ENCODE measurements around the gene CKB. TPM values are rescaled to one million over a fixed set of nuclear protein-coding genes. Genes with fewer than 3 reads are reported as not detected.

The CKB gene
- 1 to 10 TPM; 7.0 to 8.0 TPM for total RNA-seq
- total RNA-seq = 3.2 to 17.0 reads per million in 2 donors

DNA sequence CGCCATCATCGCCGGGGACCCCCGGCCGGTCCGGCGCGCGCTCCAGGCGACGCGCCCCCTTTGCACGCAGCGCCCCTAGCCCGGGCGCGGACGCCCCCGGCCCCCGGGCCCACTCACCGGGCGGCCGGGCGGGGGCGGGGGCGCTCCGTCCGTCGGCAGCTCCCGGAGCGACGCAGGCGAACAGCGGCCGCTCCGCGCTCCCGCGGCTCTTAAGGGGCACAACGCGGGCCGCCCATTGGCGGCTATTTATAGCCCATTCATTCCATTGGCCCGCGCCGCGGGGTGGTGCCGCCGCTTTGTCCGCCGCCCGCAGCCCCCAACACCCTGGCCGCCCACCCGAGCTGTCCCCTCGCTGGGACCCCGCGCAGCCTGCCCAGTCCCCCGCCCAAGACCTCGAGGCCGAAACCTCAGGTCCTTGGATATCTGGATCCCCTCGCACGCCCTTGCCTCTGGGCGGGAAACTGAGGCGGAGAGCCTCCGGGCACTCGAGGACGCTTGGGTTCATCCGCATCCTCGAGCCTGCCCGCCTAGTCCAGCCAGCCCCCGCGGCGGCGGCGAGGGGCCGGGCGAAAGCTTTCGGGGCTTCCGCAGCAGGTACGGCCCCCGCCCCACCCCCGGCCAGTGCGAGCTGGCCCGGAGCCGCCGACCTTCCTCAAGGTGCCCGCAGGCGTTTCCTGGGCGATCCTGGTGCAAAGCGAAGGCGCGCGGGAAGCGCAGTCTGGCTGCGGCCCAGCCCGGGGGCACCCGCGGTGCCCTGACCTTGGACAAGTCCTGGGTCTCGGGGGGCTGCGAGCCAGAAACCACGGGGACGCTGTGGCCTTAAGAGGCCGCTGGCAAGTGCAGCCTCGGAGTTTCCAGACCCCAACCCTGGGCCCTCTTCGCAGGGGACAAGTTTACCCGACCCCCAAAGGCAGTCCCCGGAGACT lies at the start of gene CKB:
Gene CKB, minus strand, starts transcription at position 182 of the 926 bp plus-strand sequence. CDS start 337 bp downstream, outside the sequence.
- DNase-seq (no peak), ATAC-seq (no peak)
- Mint-ChIP-seq H3K36me3 (ENCODE audit: low read depth) (no peaks in the 10 kb centered on the region), H3K4me3 (peak within 1 kb of the TSS; percentile 63), H3K27me3 (no peaks in the 10 kb centered on the region), H3K4me1 (peaks cover 19% of the 10 kb centered on the region), H3K27ac (no peak within 1 kb of the TSS)
- H3K9me3 ChIP-seq (ENCODE audit: control insufficient read depth, low read length, poor library complexity, severe bottlenecking) = no peaks in the 10 kb centered on the region

DNA sequence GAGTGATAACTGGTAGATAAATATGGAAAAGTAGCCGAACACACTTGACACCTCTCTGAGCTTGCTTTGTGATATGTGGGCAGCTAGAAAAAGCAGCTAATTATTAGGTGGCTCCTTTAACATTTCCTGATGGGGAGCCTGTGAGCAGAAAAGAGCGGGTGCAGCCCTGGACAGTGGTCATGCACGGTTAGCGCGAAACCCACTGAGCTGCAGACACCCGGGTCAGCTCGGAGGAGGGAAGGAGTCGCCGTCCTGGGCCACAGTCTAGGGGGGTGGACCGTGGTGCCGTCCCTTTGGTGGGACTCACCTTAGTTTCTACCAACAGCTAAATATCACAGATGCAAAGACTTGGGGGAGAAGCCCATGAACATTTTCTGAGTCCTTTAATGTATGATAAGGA lies 46.8 kb upstream of the CKB start:
- no peak overlapping the region for H3K4me3 Mint-ChIP-seq
- DNase-seq (no peak), ATAC-seq (no peak)
- H3K27ac Mint-ChIP-seq = no peak overlapping the region
- H3K27me3 Mint-ChIP-seq = no peaks in the 10 kb centered on the region
- no peaks in the 10 kb centered on the region for H3K36me3 Mint-ChIP-seq (ENCODE audit: low read depth)
- H3K9me3 ChIP-seq (ENCODE audit: control insufficient read depth, low read length, poor library complexity, severe bottlenecking) = no peaks in the 10 kb centered on the region
- H3K4me1 Mint-ChIP-seq = peaks cover 8% of the 10 kb centered on the region

DNA sequence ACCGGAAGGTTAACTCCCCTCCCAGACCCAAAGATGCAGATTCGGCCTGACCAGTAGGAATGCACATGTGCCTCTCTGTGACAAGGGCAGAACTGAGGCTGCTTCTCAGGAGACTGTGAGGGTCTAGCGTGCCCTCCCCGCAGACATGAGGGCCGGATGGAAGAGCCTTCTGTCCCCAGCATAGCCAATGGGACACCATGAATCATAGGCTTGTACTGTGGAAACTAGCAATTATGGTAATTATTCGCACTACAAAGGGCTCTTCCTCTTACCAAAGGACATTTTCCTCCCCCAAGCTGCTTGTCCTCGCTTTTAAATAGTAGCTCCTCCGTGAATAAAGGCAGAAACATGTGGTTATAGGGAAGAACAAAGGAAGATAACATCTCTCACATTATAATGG lies 46.3 kb upstream of the CKB start:
- ATAC-seq (no peak), DNase-seq (no peak)
- Mint-ChIP-seq H3K4me3 (no peak overlapping the region), H3K27ac (no peak overlapping the region), H3K36me3 (ENCODE audit: low read depth) (no peaks in the 10 kb centered on the region), H3K4me1 (peaks cover 10% of the 10 kb centered on the region), H3K27me3 (no peaks in the 10 kb centered on the region)
- no peaks in the 10 kb centered on the region for H3K9me3 ChIP-seq (ENCODE audit: control insufficient read depth, low read length, poor library complexity, severe bottlenecking)

DNA sequence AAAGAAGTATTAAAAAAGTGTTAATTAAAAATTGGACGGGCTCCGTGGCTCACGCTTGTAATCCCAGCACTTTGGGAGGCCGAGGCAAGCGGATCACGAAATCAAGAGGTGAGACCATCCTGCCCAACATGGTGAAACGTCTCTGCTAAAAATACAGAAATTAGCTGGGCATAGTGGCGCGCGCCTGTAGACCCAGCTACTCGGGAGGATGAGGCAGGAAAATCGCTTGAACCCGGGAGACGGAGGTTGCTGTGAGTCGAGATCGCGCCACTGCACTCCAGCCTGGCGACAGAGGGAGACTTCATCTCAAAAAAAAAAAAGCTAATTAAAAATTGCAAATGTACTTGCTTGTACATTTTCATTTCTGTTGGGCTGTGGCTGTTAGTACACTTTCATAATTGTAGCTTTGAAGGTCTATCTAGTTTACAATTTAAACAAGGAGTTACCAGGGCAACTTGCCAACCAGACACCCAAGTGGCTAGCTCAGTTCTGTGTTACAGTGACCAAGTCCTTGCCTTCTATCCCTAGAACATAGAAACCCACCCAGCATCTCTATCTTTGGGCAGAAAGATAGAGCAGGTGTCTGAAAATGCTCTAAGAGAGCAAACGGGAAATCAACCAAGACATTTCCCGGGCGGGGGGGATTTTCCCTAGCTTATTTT lies 41.3 kb upstream of the CKB start:
- Mint-ChIP-seq H3K36me3 (ENCODE audit: low read depth) (peaks cover 2% of the 10 kb centered on the region), H3K27me3 (no peaks in the 10 kb centered on the region), H3K4me1 (peaks cover 32% of the 10 kb centered on the region), H3K4me3 (peak overlapping the region; percentile 95), H3K27ac (peak overlapping the region; percentile 89)
- H3K9me3 ChIP-seq (ENCODE audit: control insufficient read depth, low read length, poor library complexity, severe bottlenecking) = no peaks in the 10 kb centered on the region
- no peak for ATAC-seq
- no peak for DNase-seq

DNA sequence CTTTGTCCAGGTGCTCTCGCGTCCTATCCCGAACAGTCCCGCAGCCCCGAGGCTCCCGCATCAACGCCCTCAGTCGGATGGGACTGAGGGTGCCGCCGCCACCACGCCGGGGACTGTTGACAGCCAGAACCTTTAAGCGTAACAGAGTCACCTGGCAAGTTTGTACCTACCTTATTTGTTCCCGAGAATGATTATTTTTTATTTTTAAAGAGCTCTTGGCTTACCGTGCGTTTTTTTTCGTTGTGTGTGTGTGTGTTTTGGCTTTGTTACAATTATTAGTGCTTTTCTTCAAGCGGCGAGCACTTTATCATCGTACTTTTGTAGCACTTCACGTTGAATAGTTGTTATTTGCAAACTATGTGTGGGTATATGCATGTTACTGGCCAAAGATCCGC lies 40.6 kb upstream of the CKB start:
- Mint-ChIP-seq H3K27ac (peak overlapping the region; percentile 89), H3K4me3 (peak overlapping the region; percentile 95), H3K4me1 (peaks cover 34% of the 10 kb centered on the region), H3K36me3 (ENCODE audit: low read depth) (peaks cover 2% of the 10 kb centered on the region), H3K27me3 (no peaks in the 10 kb centered on the region)
- H3K9me3 ChIP-seq (ENCODE audit: control insufficient read depth, low read length, poor library complexity, severe bottlenecking) = no peaks in the 10 kb centered on the region
- no peak for DNase-seq
- ATAC-seq = peak; percentile 26

DNA sequence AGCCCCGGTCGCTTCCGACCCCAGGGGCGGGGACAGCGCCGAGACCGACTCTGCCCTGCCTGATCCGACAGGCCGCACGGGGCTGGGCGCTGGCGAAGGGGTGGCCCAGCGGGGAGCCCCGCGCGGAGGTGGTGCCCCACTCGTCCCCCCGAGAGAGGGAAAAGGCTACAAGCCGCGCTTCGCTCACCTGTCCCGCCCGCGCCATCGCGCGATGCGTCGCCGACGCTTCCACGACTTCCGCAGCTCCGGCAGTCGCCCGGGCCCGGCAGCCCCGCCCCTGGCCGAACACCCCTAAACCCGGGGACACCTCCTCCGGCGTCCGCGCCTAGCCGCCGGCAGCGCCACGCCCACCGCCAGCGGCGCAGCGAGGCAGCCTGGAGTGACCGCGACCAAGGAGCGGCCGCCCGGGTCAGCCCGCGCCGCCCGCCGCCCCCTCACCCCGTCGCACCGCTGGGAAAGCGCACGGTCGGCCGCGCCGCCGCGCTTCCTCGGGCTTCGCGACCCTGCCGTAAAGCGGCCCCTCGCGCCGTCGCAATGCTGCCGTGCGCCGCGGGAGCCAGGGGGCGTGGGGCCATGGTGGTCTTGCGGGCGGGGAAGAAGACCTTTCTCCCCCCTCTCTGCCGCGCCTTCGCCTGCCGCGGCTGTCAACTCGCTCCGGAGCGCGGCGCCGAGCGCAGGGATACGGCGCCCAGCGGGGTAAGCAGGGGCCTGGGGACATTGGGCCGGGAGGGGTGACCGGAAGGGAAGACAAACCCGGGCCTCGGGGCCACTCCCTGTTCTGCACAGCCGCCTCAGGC lies 40.0 kb upstream of the CKB start, which contains the start of the genes BAG5 and COA8:
Gene BAG5, minus strand, starts transcription at position 229 of the 797 bp plus-strand sequence. CDS start 1,493 bp downstream, outside the sequence.
Gene COA8, plus strand, starts transcription at position 532 of the 797 bp plus-strand sequence. Its CDS starts 42 bp downstream, at position 574.
- ATAC-seq (peak; percentile 87), DNase-seq (peak; percentile 76 to 81 (median 80))
- peaks cover 29% of the 10 kb centered on the region for H3K4me1 Mint-ChIP-seq
- peak within 1 kb of the TSS; percentile 95 for H3K4me3 Mint-ChIP-seq
- H3K9me3 ChIP-seq (ENCODE audit: control insufficient read depth, low read length, poor library complexity, severe bottlenecking) = no peaks in the 10 kb centered on the region
- peaks cover 2% of the 10 kb centered on the region for H3K36me3 Mint-ChIP-seq (ENCODE audit: low read depth)
- no peaks in the 10 kb centered on the region for H3K27me3 Mint-ChIP-seq
- peak within 1 kb of the TSS; percentile 96 for H3K27ac Mint-ChIP-seq

DNA sequence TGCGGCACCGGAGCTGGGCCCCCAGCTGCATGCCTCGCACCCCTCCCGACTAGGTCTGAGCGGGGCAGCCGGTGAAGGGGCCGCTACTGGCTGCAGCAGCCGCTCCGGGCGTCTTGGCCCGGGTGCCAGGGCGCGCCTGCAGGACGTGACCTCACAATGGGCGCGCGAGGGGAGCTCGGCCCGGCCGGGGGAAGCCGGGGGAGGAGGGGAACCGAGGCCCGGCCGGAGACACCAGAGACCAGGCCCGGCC lies 39.5 kb upstream of the CKB start:
- Mint-ChIP-seq H3K4me1 (peaks cover 34% of the 10 kb centered on the region), H3K36me3 (ENCODE audit: low read depth) (peaks cover 2% of the 10 kb centered on the region), H3K4me3 (peak overlapping the region; percentile 95), H3K27ac (peak overlapping the region; percentile 96), H3K27me3 (no peaks in the 10 kb centered on the region)
- no peaks in the 10 kb centered on the region for H3K9me3 ChIP-seq (ENCODE audit: control insufficient read depth, low read length, poor library complexity, severe bottlenecking)
- DNase-seq (no peak), ATAC-seq (peak; percentile 33)

DNA sequence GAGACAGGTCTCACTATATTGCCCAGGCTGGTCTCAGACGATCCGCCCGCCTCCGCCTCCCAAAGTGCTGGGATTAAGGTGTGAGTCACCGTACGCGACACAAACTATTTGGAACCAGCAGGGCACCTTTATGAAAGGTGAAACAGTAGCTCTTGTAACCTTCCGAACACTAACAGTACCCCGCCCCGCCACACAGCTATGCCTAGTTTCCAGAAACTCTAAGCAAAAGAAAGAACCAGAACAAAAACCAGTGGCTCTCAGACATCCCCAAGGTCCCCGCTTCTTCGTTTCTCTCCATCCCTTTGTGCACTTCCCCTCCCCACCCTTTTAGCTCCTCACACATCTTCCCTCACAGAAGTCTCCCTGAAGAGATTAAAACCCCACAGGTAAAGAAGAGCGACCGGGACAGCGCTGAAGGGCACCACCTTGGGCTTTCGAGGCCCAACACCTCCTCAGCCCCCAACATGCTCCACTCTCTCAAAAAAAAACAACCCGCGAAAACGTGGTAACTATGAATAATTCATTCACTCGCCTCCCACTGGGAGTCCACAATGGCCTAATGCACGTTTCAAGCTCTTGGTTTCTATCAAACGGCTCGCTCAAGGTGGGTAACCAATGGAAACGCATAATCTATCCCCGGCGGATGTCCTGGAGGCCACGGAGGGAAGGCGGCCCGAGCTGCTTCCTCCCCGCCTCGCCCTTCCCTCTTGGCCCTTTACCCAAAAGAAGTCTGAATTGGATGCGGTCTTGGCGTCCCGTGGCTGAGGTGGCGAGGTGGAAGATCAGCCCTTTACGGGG lies 39.0 kb upstream of the CKB start:
- ATAC-seq = peak; percentile 24
- H3K9me3 ChIP-seq (ENCODE audit: control insufficient read depth, low read length, poor library complexity, severe bottlenecking) = no peaks in the 10 kb centered on the region
- peaks cover 35% of the 10 kb centered on the region for H3K4me1 Mint-ChIP-seq
- H3K27me3 Mint-ChIP-seq = no peaks in the 10 kb centered on the region
- no peak for DNase-seq
- H3K36me3 Mint-ChIP-seq (ENCODE audit: low read depth) = peaks cover 2% of the 10 kb centered on the region
- peak overlapping the region; percentile 95 for H3K4me3 Mint-ChIP-seq
- H3K27ac Mint-ChIP-seq = peak overlapping the region; percentile 96

DNA sequence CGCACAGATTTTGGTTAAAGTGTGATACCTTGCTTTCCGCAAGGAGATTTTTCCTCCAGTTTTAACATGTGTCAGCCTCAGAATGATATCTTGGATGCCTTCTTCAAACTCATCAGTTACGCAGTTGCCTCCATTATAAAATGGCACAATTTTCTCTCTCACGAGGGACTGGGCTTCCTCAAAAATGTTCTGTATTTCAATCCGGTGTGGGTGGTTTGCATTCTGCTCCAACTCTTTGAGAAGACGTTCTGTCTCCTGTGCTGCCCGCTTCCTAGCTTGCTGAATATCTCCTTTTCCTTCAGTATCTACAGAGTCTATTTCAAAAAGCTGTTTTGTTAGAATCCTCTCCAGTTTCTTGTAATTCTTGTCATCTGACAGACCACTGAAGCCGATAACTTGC lies 38.1 kb upstream of the CKB start:
- no peak for ATAC-seq
- no peak overlapping the region for H3K27ac Mint-ChIP-seq
- no peak for DNase-seq
- no peaks in the 10 kb centered on the region for H3K27me3 Mint-ChIP-seq
- H3K9me3 ChIP-seq (ENCODE audit: control insufficient read depth, low read length, poor library complexity, severe bottlenecking) = no peaks in the 10 kb centered on the region
- H3K4me3 Mint-ChIP-seq = peak overlapping the region; percentile 95
- H3K4me1 Mint-ChIP-seq = peaks cover 35% of the 10 kb centered on the region
- H3K36me3 Mint-ChIP-seq (ENCODE audit: low read depth) = peaks cover 2% of the 10 kb centered on the region

DNA sequence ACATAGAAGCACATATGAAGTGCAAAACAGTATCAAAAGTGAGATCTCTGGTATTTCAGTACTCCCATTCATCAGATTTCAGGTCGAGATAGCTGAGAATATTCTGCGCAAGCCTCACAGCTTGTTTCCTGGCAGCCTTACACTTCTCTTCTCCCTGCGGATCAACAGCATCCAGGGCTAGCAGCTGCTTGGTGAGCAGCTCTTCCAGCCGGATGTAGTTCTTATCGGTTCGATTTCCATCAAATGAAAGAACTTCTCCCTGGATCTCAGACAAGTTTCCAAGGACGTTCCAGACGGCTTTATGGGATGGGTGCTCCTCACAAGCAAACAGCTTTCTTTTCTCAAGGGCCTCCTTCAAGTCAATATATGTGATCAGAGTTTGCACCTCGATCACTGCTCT lies 37.1 kb upstream of the CKB start:
- Mint-ChIP-seq H3K27ac (no peak overlapping the region), H3K27me3 (no peaks in the 10 kb centered on the region), H3K36me3 (ENCODE audit: low read depth) (peaks cover 2% of the 10 kb centered on the region), H3K4me3 (no peak overlapping the region), H3K4me1 (peaks cover 39% of the 10 kb centered on the region)
- H3K9me3 ChIP-seq (ENCODE audit: control insufficient read depth, low read length, poor library complexity, severe bottlenecking) = no peaks in the 10 kb centered on the region
- DNase-seq (no peak), ATAC-seq (no peak)

DNA sequence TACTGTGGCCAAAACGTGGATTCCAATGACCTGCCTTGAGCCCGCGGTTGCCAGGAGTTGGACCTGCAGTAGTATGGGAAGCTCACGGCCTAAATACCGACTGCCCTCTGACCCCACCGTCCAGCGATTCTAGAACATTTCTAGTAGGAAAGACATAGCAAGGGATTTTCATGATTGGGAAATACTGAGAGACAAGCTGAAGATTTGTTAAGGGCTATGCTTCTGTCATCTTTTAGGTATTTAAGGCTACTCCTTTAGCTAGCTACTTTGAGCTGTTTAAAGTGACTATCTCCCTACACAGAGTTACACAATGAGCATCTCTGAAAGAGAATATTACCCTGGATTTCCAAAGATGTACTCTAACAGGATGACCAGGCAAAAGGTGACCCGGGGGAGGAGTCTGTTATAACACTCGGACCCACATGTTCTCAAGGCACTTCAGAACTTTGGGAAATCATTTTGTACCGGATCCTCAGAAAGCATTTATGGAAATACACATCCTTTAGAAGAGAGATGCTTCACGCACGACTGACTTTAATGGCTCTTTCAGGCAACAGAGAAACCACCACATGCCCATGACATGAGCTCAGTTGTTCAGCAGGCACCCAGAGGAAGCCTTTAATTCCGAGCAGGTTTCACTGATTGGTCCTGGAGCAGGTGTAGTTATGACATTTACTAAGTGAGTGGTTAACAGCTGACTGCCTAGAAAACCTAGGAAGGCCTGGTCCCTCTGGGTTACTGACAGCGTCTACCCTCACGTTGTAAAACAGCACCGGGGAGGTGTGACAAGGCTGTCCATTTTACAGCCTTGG lies 35.6 kb upstream of the CKB start:
- H3K4me1 Mint-ChIP-seq = peaks cover 34% of the 10 kb centered on the region
- peak overlapping the region; percentile 29 for H3K27ac Mint-ChIP-seq
- ATAC-seq (no peak), DNase-seq (no peak)
- H3K4me3 Mint-ChIP-seq = no peak overlapping the region
- H3K27me3 Mint-ChIP-seq = no peaks in the 10 kb centered on the region
- H3K9me3 ChIP-seq (ENCODE audit: control insufficient read depth, low read length, poor library complexity, severe bottlenecking) = no peaks in the 10 kb centered on the region
- H3K36me3 Mint-ChIP-seq (ENCODE audit: low read depth) = peaks cover 1% of the 10 kb centered on the region

Measured in T-helper 17 cell (primary cell).